ENCODE measurements around the gene HSPA1A.
"Not testable (repeated sequence)": the region's sequence is repeated elsewhere in the genome, so short reads cannot be mapped to it uniquely, and the experiment has no call there.

GRCh38 chr6:31817133-31817928, 2.0 kb downstream of the HSPA1A start:
- not testable (repeated sequence) for TF ChIP-seq PATZ1 (CRISPR knock-in tag; IDR thresholded peaks at IDR 0.05; ENCODE audit: borderline replicate concordance); ZNF8 (CRISPR knock-in tag; IDR thresholded peaks at IDR 0.05); RARB (CRISPR knock-in tag; IDR thresholded peaks at IDR 0.05); ZFP3 (CRISPR knock-in tag; IDR thresholded peaks at IDR 0.05)
